Omental fat pad (tissue), 4 donors: ENCODE measurements around the gene EXOC6B. TPM values are rescaled to one million over a fixed set of nuclear protein-coding genes. Genes with fewer than 3 reads are reported as not detected.

Source experiments
- ATAC-seq: fragments of 150-250 bp; one replicate; pipeline ENCODE4 v1.9.1; 2016; ENCODE audit warnings: mild to moderate bottlenecking, moderate library complexity; ENCODE audit not compliant: low FRiP score
- DNase-seq: peaks from one replicate; pipeline ENCODE4 v3.0.0-alpha.2; 2019; ENCODE audit warnings: low spot score
- CTCF ChIP-seq, 3 donors: fragments of 450-650 bp; IDR thresholded peaks; one replicate each; pipeline ENCODE4 v1.5.1; 2016 to 2017; ENCODE audit warnings: antibody characterized with exemption in 3 of 3, mild to moderate bottlenecking in 3 of 3, moderate library complexity in 2 of 3
- total RNA-seq, 4 donors: library from RNA; depleted of rRNA; stranded (reverse); fragments of >200 nt; gene quantifications; one replicate each; pipeline ENCODE4 v1.1.0, GENCODE V29; 2016

The EXOC6B gene
- total RNA-seq, 4 donors from 2014 or later = 25.6 to 38.3 (median 30.1) TPM

DNA sequence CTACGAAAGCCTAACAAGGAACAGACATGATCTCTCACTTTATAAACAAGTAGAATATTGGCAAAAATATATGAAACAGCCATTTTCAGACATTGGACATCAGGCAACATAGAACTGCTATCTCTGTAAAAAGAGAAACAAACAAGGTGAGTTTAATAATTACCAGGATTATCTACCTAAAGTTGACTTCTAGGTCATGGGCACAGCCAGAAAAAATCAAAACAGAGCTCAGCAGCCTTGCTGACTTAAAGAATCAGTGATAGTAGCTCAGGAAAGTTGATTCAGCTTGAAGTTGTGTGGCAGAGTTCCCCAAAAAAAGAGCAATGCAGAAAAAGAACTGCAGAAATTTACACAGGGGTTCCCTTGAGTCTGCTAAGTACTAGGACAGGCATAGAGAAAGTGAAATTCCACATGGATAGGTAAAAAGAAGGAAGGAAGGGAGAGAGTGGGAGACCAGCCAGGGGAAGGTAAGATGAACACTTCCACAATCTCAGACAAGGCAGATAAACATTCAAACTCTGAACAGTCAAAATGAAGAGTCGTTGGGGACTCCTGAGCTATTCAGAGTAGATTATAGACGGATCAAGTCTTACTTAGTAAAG lies 102.0 kb downstream of the EXOC6B start:
- DNase-seq (no peak), ATAC-seq (no peak)
- TF ChIP-seq CTCF (IDR thresholded peaks at IDR 0.05) = no peak

DNA sequence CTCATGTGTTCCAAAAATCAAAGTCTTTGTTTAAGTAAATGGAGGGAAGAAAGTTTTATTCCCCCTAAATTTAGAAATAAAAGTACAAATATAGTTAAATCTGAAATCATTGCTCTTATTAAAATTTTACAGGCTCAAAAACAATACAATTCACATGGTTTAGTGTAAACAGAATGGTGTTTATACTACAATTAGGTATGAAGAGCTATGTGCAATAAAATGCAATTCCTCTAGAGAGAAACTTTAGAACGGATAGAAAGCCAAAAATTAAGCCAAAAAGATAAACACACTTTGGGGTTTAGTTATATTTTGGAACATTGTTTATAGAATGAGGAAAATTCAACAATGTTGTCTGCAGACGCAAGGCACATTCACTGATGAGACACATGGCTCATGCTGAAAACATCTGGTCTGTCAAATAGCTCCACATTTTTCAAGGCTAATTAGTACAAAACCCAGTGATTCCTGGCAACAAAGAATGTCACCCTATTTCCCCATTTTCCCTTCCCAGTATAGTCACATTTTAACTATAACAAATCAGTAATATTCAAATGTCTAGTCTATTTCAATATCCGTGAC lies 103.3 kb downstream of the EXOC6B start:
- TF ChIP-seq CTCF (IDR thresholded peaks at IDR 0.05) = no peak
- no peak for DNase-seq
- no peak for ATAC-seq

DNA sequence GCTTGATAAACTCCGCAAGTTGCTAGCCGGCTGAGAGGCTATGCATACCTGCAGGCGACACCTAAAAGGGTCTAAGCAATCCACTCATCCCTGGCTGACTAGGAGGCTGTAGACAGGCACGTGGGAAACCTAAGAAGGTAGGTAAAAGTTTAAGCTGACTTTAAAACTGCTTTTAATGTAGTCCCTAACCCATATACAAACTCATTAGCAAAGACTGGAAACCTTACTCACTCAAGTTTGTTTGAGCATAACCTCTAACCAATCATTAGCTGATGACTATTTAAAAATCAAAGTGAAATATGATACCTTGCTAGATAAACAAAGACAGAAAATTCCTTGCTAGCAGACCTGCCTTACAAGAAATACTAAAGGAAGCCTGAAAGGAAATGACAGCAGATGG lies 106.4 kb downstream of the EXOC6B start:
- ATAC-seq = no peak
- no peak for TF ChIP-seq CTCF (IDR thresholded peaks at IDR 0.05)
- DNase-seq = no peak

DNA sequence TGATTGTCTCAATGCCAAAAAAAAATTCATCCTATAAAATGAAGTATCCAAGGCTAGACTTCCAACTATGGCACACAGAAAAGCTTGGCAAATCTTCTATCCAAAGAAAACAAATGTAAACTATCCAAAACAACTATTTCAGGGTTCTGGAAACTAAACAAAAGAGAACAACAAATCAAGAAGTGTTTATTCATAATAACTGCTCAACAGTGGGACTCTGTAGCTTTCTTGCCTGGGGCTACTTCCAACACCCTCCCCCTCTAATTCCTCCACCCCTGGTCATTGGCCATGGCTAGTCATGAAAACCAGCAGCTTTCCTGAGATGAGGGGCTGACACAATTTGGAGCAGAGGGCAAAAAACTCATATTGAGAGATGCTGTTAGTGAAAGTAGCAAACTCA lies 107.0 kb downstream of the EXOC6B start:
- no peak for ATAC-seq
- DNase-seq = no peak
- TF ChIP-seq CTCF (IDR thresholded peaks at IDR 0.05) = no peak

- DNase-seq = no peak
- no peak for TF ChIP-seq CTCF (IDR thresholded peaks at IDR 0.05)
- ATAC-seq = no peak
These were observed 109.2 kb downstream of the EXOC6B start for GRCh38 chr2:72716601-72717000.

GRCh38 chr2:72713857-72714256 lies 112.0 kb downstream of the EXOC6B start:
- no peak for DNase-seq
- TF ChIP-seq CTCF (IDR thresholded peaks at IDR 0.05) = no peak
- ATAC-seq = no peak

GRCh38 chr2:72712977-72713376 lies 112.9 kb downstream of the EXOC6B start:
- no peak for TF ChIP-seq CTCF (IDR thresholded peaks at IDR 0.05)
- DNase-seq = no peak
- no peak for ATAC-seq
